ENCODE data around the gene HNRNPUL1.

Gene HNRNPUL1

DNA sequence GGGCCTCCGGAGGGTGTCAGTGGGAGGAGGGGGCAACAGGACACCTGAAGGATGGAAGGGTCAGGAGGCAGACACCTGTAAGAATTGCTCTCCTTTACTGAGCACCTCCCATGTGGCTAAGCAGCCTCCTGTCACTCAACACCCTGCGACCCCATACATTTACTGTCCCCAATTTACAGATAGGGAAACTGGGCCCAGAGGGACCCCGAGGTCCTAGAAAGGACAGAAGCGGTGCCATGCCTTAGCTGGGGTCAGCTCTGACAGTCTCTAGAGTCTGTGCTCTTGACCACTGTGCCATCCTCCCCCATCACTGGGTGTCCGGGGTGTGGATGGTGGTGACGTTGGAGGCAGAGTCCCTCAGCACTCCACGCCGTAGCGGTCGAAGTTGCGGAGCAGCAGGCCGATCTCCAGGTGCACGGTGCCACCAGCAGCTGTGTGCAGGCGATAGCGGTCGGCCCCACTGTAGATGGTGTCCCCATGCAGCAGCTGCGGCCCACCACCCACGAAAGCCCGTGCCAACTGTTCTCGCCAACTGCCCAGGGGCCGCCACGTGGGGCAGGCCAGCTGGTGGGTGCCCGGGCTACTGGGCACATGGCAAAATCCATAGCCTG, 90.3 kb downstream of the HNRNPUL1 start:
- H3K27ac ChIP-seq, result no peak overlapping the region

GRCh38 chr19:41355035-41355434, 90.9 kb downstream of the HNRNPUL1 start:
- no peak for TF ChIP-seq ZFX (IDR thresholded peaks at IDR 0.05; ENCODE audit: borderline replicate concordance)
- TF ChIP-seq CTCF (IDR thresholded peaks at IDR 0.05), result no peak
- no peak overlapping the region for H3K27ac ChIP-seq

More for the DNA sequence above, 90.3 kb downstream of the HNRNPUL1 start:
- no peak for TF ChIP-seq CTCF (IDR thresholded peaks at IDR 0.05)
- no peak for TF ChIP-seq ZFX (IDR thresholded peaks at IDR 0.05; ENCODE audit: borderline replicate concordance)

GRCh38 chr19:41355802-41356201, 91.6 kb downstream of the HNRNPUL1 start:
- TF ChIP-seq CTCF (IDR thresholded peaks at IDR 0.05) (no peak), ZFX (IDR thresholded peaks at IDR 0.05; ENCODE audit: borderline replicate concordance) (no peak)

GRCh38 chr19:41356984-41357739, 93.0 kb downstream of the HNRNPUL1 start:
- H3K27ac ChIP-seq, result no peak overlapping the region
- TF ChIP-seq CTCF (IDR thresholded peaks at IDR 0.05) (no peak), ZFX (IDR thresholded peaks at IDR 0.05; ENCODE audit: borderline replicate concordance) (no peak)

More at GRCh38 chr19:41355802-41356201, 91.6 kb downstream of the HNRNPUL1 start:
- H3K27ac ChIP-seq, result no peak overlapping the region
